HepG2 (cell line): ENCODE measurements around the gene CTSZ. TPM values are rescaled to one million over a fixed set of nuclear protein-coding genes. Genes with fewer than 3 reads are reported as not detected.
A peak's percentile ranks its signal among the peaks of the same experiment; 100 is the strongest.

Experiments
- ATF7-NPFF ChIP-seq: sonication (generic); formaldehyde crosslinking; IDR thresholded peaks from 2 replicates; pipeline ENCODE4 v1.8.1; 2023; ENCODE audit warnings: mild to moderate bottlenecking, low read depth, missing genetic modification reagents, moderate library complexity
- ATM ChIP-seq: fragments of 450-650 bp; IDR thresholded peaks from 2 replicates; pipeline ENCODE4 v1.7.1; 2017; ENCODE audit warnings: mild to moderate bottlenecking, borderline replicate concordance
- GATAD1 ChIP-seq: IDR thresholded peaks from 2 replicates; pipeline ENCODE4 v1.6.1; 2016; ENCODE audit warnings: missing genetic modification reagents, missing compliant biosample characterization
- HOXA7 ChIP-seq: sonication (generic); formaldehyde crosslinking; IDR thresholded peaks from 2 replicates; pipeline ENCODE4 v1.8.1; 2022; ENCODE audit warnings: mild to moderate bottlenecking, missing genetic modification reagents, moderate library complexity
- ISX ChIP-seq: sonication (generic); formaldehyde crosslinking; conservative IDR thresholded peaks from 2 replicates; pipeline ENCODE4 v1.5.0; 2020; ENCODE audit warnings: missing genetic modification reagents
- KLF13 ChIP-seq: sonication (generic); formaldehyde crosslinking; IDR thresholded peaks from 2 replicates; pipeline ENCODE4 v1.4.0; 2020; ENCODE audit warnings: mild to moderate bottlenecking, missing genetic modification reagents
- KMT2A ChIP-seq: sonication (generic); formaldehyde crosslinking; IDR thresholded peaks from 2 replicates; pipeline ENCODE4 v1.4.0; 2020; ENCODE audit warnings: missing genetic modification reagents
- MYNN ChIP-seq: sonication (generic); formaldehyde crosslinking; IDR thresholded peaks from 2 replicates; pipeline ENCODE4 v1.4.0; 2020; ENCODE audit warnings: mild to moderate bottlenecking, low read depth, missing genetic modification reagents
- NFE2L1 ChIP-seq: sonication (generic); formaldehyde crosslinking; IDR thresholded peaks from 2 replicates; pipeline ENCODE4 v1.4.0; 2020; ENCODE audit warnings: missing genetic modification reagents, mild to moderate bottlenecking, borderline replicate concordance
- NONO ChIP-seq, 2 experiments: fragments of 450-650 bp in 1 of 2; sonication (generic) in 1 of 2; formaldehyde crosslinking in 1 of 2; IDR thresholded peaks in 1 of 2; conservative IDR thresholded peaks in 1 of 2; 2 replicates each; pipeline versions ENCODE4 v1.6.1 to v1.8.0; 2017 to 2022; ENCODE audit warnings: mild to moderate bottlenecking in 1 of 2, missing genetic modification reagents in 1 of 2, moderate library complexity in 1 of 2
- NRL ChIP-seq: sonication (generic); formaldehyde crosslinking; IDR thresholded peaks from 2 replicates; pipeline ENCODE4 v1.5.0; 2020; ENCODE audit warnings: missing genetic modification reagents, mild to moderate bottlenecking, moderate library complexity, borderline replicate concordance
- POLR2G ChIP-seq: fragments of 200-400 bp; formaldehyde crosslinking; IDR thresholded peaks from 2 replicates; pipeline ENCODE4 v1.6.1; 2018; ENCODE audit warnings: mild to moderate bottlenecking, low read depth, low read length, moderate library complexity
- PRPF4 ChIP-seq: fragments of 200-400 bp; formaldehyde crosslinking; IDR thresholded peaks from 2 replicates; pipeline ENCODE4 v1.6.1; 2016; ENCODE audit warnings: low read length, low read depth; ENCODE audit not compliant: poor library complexity, severe bottlenecking
- SNAPC2 ChIP-seq: sonication (generic); formaldehyde crosslinking; IDR thresholded peaks from 2 replicates; pipeline ENCODE4 v1.8.1; 2022; ENCODE audit warnings: mild to moderate bottlenecking, missing genetic modification reagents
- ZNF296 ChIP-seq: sonication (generic); formaldehyde crosslinking; conservative IDR thresholded peaks from 2 replicates; pipeline ENCODE4 v1.5.0; 2020; ENCODE audit warnings: mild to moderate bottlenecking, missing genetic modification reagents
- ZNF432 ChIP-seq: sonication (generic); formaldehyde crosslinking; IDR thresholded peaks from 2 replicates; pipeline ENCODE4 v1.5.0; 2020; ENCODE audit warnings: missing genetic modification reagents, mild to moderate bottlenecking, borderline replicate concordance
- ZNF446 ChIP-seq: sonication (generic); formaldehyde crosslinking; IDR thresholded peaks from 2 replicates; pipeline ENCODE4 v1.5.0; 2020; ENCODE audit warnings: mild to moderate bottlenecking, missing genetic modification reagents
- ZNF530 ChIP-seq: sonication (generic); formaldehyde crosslinking; IDR thresholded peaks from 2 replicates; pipeline ENCODE4 v1.5.0; 2020; ENCODE audit warnings: low read depth, mild to moderate bottlenecking, missing genetic modification reagents
- ZNF577 ChIP-seq: sonication (generic); formaldehyde crosslinking; IDR thresholded peaks from 2 replicates; pipeline ENCODE4 v1.4.0; 2020; ENCODE audit warnings: mild to moderate bottlenecking, low read depth, missing genetic modification reagents, borderline replicate concordance
- ZNF839 ChIP-seq: sonication (generic); formaldehyde crosslinking; IDR thresholded peaks from 2 replicates; pipeline ENCODE4 v1.4.0; 2020; ENCODE audit warnings: missing genetic modification reagents, mild to moderate bottlenecking, borderline replicate concordance
- ZNF891 ChIP-seq: sonication (generic); formaldehyde crosslinking; IDR thresholded peaks from 2 replicates; pipeline ENCODE4 v1.5.0; 2020; ENCODE audit warnings: mild to moderate bottlenecking, missing genetic modification reagents
- polyA plus RNA-seq, 8 experiments: library from polyadenylated mRNA; depleted of rRNA in 3 of 8; stranded (reverse) in 7 of 8; unstranded in 1 of 8; fragments of >200 nt; fragmentation: Illumina TruSeq in 4 of 8; extraction: Trizol in 4 of 8; gene quantifications; 2 replicates each; pipeline versions ENCODE4 v1.2.1 to v1.2.3, GENCODE V29; 2011 to 2016; ENCODE audit warnings: low read depth in 4 of 8, missing spikeins in 1 of 8, mixed read lengths in 1 of 8; ENCODE audit not compliant: insufficient read depth in 1 of 8
- total RNA-seq, 5 experiments: library from RNA; depleted of rRNA; stranded (reverse); fragments of >200 nt; fragmentation: Illumina TruSeq; extraction: Trizol; gene quantifications; 2 replicates each; pipeline ENCODE4 v1.2.3, GENCODE V29; 2016; ENCODE audit warnings: low read depth in 1 of 5
- TF ChIP-seq, protein P1 (sequence below): sonication (generic); formaldehyde crosslinking; IDR thresholded peaks from 2 replicates; pipeline ENCODE4 v1.5.0; 2020; ENCODE audit warnings: mild to moderate bottlenecking, missing genetic modification reagents, borderline replicate concordance
- TF ChIP-seq, protein P2 (sequence below): sonication (generic); formaldehyde crosslinking; IDR thresholded peaks from 2 replicates; pipeline ENCODE4 v1.4.0; 2020; ENCODE audit warnings: mild to moderate bottlenecking, missing genetic modification reagents

CTSZ gene
- total and polyA plus RNA-seq, 2 of the 13 experiments (the other 11 are each of a cell fraction or from before 2014, with no cell fraction given), result 0.33 TPM; not detected in 1

DNA sequence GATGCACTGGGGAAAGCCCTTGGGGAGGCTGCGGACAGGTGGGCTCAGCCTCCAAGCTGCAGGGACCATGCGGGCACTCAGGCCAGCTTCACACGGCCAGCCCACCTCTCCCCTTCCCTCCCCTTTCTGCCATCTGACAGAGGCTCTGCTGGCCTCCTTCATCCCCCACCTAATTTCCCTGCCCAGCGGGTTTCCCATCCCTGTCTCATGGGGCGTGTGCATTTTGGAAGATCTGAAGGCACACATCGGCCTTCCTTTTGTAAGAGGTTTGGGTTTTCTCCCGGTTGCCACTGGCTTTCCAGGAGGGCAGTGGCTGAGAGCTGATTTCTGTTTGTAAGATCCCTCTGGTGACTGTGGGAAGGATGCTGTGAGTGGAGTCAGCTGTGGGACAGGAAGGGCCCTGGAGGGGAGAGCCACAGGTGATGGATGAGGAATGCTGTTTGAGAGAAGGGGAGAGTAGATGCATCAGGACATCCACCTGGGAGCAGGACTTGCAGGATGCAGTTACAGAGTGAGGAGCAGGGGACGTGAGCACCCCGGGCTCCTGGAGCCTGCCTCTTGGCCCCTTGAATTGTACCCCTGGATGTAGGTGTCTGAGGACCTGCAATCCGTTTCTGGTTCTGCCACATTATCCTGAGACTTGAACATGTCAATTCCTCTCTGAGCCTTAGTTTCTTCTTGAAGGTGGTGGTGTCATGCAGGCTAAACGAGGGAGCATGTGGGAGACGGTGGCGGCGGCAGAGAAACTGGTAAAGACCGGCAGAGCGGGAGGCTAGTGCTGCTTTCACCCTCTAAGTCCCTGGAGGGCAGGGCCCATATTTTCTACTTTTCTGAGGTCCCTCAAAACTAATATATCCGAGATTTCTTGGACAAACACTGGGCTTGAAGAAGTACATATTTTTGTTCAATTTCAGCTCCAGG lies 6.2 kb upstream of the CTSZ start (continued):
- TF ChIP-seq KLF13, result no peak
- TF ChIP-seq ZNF432, result 0 out of 2 replicates have a peak, but pooled peaks have one; percentile 28
- no peak for TF ChIP-seq MYNN (CRISPR knock-in tag)
- TF ChIP-seq NRL, result peak; percentile 52
- TF ChIP-seq PRPF4, result peak; percentile 30
- TF ChIP-seq, protein P1, sequence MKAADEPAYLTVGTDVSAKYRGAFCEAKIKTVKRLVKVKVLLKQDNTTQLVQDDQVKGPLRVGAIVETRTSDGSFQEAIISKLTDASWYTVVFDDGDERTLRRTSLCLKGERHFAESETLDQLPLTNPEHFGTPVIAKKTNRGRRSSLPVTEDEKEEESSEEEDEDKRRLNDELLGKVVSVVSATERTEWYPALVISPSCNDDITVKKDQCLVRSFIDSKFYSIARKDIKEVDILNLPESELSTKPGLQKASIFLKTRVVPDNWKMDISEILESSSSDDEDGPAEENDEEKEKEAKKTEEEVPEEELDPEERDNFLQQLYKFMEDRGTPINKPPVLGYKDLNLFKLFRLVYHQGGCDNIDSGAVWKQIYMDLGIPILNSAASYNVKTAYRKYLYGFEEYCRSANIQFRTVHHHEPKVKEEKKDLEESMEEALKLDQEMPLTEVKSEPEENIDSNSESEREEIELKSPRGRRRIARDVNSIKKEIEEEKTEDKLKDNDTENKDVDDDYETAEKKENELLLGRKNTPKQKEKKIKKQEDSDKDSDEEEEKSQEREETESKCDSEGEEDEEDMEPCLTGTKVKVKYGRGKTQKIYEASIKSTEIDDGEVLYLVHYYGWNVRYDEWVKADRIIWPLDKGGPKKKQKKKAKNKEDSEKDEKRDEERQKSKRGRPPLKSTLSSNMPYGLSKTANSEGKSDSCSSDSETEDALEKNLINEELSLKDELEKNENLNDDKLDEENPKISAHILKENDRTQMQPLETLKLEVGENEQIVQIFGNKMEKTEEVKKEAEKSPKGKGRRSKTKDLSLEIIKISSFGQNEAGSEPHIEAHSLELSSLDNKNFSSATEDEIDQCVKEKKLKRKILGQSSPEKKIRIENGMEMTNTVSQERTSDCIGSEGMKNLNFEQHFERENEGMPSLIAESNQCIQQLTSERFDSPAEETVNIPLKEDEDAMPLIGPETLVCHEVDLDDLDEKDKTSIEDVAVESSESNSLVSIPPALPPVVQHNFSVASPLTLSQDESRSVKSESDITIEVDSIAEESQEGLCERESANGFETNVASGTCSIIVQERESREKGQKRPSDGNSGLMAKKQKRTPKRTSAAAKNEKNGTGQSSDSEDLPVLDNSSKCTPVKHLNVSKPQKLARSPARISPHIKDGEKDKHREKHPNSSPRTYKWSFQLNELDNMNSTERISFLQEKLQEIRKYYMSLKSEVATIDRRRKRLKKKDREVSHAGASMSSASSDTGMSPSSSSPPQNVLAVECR (CRISPR knock-in tag), result 0 out of 2 replicates have a peak, but pooled peaks have one; percentile 7
- no peak for TF ChIP-seq GATAD1
- 0 out of 2 replicates have a peak, but pooled peaks have one; percentile 41 for TF ChIP-seq ZNF839 (CRISPR knock-in tag)
- TF ChIP-seq ATM, result no peak
- TF ChIP-seq, protein P2, sequence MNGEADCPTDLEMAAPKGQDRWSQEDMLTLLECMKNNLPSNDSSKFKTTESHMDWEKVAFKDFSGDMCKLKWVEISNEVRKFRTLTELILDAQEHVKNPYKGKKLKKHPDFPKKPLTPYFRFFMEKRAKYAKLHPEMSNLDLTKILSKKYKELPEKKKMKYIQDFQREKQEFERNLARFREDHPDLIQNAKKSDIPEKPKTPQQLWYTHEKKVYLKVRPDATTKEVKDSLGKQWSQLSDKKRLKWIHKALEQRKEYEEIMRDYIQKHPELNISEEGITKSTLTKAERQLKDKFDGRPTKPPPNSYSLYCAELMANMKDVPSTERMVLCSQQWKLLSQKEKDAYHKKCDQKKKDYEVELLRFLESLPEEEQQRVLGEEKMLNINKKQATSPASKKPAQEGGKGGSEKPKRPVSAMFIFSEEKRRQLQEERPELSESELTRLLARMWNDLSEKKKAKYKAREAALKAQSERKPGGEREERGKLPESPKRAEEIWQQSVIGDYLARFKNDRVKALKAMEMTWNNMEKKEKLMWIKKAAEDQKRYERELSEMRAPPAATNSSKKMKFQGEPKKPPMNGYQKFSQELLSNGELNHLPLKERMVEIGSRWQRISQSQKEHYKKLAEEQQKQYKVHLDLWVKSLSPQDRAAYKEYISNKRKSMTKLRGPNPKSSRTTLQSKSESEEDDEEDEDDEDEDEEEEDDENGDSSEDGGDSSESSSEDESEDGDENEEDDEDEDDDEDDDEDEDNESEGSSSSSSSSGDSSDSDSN, result 0 out of 2 replicates have a peak, but pooled peaks have one; percentile 19
- no peak for TF ChIP-seq NFE2L1 (CRISPR knock-in tag)
- no peak for TF ChIP-seq ZNF530
- no peak for TF ChIP-seq HOXA7 (CRISPR knock-in tag)
- TF ChIP-seq SNAPC2 (CRISPR knock-in tag), result no peak
- TF ChIP-seq ZNF577 (CRISPR knock-in tag), result no peak
- peak; percentile 44; the same call in 1 of the 2 replicates for TF ChIP-seq ZNF446 (CRISPR knock-in tag)
- TF ChIP-seq NONO (IDR thresholded peaks at IDR 0.05), result no peak
- no peak for TF ChIP-seq NONO (CRISPR knock-in tag; conservative IDR thresholded peaks at IDR 0.05)
- no peak for TF ChIP-seq POLR2G
- TF ChIP-seq ZNF891 (CRISPR knock-in tag), result peak; percentile 62; the same call in 1 of the 2 replicates
- TF ChIP-seq ATF7-NPFF (CRISPR knock-in tag), result no peak
- no peak for TF ChIP-seq ISX (CRISPR knock-in tag)
- no peak for TF ChIP-seq ZNF296
- 0 out of 2 replicates have a peak, but pooled peaks have one; percentile 1 for TF ChIP-seq KMT2A (CRISPR knock-in tag)
